HepG2 (cell line): ENCODE results near the gene NEDD4L. TPM values are rescaled to one million over a fixed set of nuclear protein-coding genes. Genes with fewer than 3 reads are reported as not detected.

ENCODE experiments used
- FOXO1 ChIP-seq: sonication (generic); formaldehyde crosslinking; IDR thresholded peaks from 2 replicates; pipeline ENCODE4 v1.4.0; 2020; ENCODE audit warnings: missing genetic modification reagents
- KDM2A ChIP-seq: sonication (generic); formaldehyde crosslinking; IDR thresholded peaks from 2 replicates; pipeline ENCODE4 v1.4.0; 2020; ENCODE audit warnings: low read depth, missing genetic modification reagents, borderline replicate concordance
- MIER3 ChIP-seq: IDR thresholded peaks from 2 replicates; pipeline ENCODE4 v1.6.1; 2016; ENCODE audit warnings: missing compliant biosample characterization, borderline replicate concordance
- SOX5 ChIP-seq: IDR thresholded peaks from 2 replicates; pipeline ENCODE4 v1.6.1; 2016; ENCODE audit warnings: borderline replicate concordance
- ZNF501 ChIP-seq: sonication (generic); formaldehyde crosslinking; IDR thresholded peaks from 2 replicates; pipeline ENCODE4 v1.5.1; 2020; ENCODE audit warnings: mild to moderate bottlenecking, moderate library complexity, missing genetic modification reagents
- polyA plus RNA-seq, 8 experiments: library from polyadenylated mRNA; depleted of rRNA in 3 of 8; stranded (reverse) in 7 of 8; unstranded in 1 of 8; fragments of >200 nt; fragmentation: Illumina TruSeq in 4 of 8; extraction: Trizol in 4 of 8; gene quantifications; 2 replicates each; pipeline versions ENCODE4 v1.2.1 to v1.2.3, GENCODE V29; 2011 to 2016; ENCODE audit warnings: low read depth in 4 of 8, missing spikeins in 1 of 8, mixed read lengths in 1 of 8; ENCODE audit not compliant: insufficient read depth in 1 of 8
- total RNA-seq, 5 experiments: library from RNA; depleted of rRNA; stranded (reverse); fragments of >200 nt; fragmentation: Illumina TruSeq; extraction: Trizol; gene quantifications; 2 replicates each; pipeline ENCODE4 v1.2.3, GENCODE V29; 2016; ENCODE audit warnings: low read depth in 1 of 5
- TF ChIP-seq, protein P1 (sequence below): sonication (generic); formaldehyde crosslinking; IDR thresholded peaks from 2 replicates; pipeline ENCODE4 v1.4.0; 2020; ENCODE audit warnings: mild to moderate bottlenecking, missing genetic modification reagents
- TF ChIP-seq, protein P2 (sequence below): sonication (generic); formaldehyde crosslinking; IDR thresholded peaks from 2 replicates; pipeline ENCODE4 v1.8.0; 2022; ENCODE audit warnings: mild to moderate bottlenecking, missing genetic modification reagents, borderline replicate concordance
- TF ChIP-seq, protein P3 (sequence below): sonication (generic); formaldehyde crosslinking; IDR thresholded peaks from 2 replicates; pipeline ENCODE4 v1.4.0; 2020; ENCODE audit warnings: missing genetic modification reagents

NEDD4L gene
- total and polyA plus RNA-seq, 2 of the 13 experiments (the other 11 are each of a cell fraction or from before 2014, with no cell fraction given), result 168 to 390 TPM

DNA sequence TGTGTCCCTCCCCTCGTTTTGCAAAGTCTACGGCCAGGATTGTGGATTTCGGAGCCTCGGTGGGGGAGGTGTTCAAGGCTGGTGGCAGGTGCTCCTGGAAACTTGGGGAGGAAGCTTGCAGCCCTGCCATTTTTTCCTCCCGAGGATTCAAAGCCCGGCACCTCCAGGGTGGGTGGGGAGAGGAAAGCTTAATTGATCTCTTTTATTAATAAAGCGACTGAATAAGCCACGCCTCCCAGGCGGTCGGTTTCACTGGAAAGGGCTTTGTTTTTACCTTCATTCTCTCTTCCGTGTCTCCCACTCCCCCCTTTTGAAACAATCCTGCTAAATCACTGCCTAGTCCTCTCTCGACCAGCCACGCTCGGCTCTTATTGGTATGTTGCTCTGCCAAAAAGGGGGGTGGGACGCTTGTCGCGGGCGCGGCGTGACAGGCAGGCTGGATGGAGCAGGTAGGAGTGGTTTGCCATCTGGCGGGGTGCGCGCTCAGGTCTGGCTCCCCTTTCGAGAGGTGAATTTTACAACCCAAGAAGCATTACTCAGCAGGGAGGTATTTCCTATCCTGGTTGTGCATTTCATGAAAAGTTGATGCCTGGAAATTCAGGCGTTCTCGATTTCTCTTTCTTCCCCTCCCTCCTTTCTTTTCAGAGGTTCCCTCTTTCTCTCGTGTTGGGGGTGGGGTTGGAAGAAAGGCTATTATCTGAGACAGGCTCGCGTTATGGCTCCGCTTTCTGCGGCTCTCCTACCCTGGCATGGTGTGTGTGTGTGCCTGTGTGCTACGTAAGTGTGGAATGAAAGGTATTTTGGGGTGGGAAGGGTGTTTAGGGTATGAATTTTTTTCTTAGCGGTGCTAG, 1.4 kb downstream of the NEDD4L start (continued):
- TF ChIP-seq, protein P1, sequence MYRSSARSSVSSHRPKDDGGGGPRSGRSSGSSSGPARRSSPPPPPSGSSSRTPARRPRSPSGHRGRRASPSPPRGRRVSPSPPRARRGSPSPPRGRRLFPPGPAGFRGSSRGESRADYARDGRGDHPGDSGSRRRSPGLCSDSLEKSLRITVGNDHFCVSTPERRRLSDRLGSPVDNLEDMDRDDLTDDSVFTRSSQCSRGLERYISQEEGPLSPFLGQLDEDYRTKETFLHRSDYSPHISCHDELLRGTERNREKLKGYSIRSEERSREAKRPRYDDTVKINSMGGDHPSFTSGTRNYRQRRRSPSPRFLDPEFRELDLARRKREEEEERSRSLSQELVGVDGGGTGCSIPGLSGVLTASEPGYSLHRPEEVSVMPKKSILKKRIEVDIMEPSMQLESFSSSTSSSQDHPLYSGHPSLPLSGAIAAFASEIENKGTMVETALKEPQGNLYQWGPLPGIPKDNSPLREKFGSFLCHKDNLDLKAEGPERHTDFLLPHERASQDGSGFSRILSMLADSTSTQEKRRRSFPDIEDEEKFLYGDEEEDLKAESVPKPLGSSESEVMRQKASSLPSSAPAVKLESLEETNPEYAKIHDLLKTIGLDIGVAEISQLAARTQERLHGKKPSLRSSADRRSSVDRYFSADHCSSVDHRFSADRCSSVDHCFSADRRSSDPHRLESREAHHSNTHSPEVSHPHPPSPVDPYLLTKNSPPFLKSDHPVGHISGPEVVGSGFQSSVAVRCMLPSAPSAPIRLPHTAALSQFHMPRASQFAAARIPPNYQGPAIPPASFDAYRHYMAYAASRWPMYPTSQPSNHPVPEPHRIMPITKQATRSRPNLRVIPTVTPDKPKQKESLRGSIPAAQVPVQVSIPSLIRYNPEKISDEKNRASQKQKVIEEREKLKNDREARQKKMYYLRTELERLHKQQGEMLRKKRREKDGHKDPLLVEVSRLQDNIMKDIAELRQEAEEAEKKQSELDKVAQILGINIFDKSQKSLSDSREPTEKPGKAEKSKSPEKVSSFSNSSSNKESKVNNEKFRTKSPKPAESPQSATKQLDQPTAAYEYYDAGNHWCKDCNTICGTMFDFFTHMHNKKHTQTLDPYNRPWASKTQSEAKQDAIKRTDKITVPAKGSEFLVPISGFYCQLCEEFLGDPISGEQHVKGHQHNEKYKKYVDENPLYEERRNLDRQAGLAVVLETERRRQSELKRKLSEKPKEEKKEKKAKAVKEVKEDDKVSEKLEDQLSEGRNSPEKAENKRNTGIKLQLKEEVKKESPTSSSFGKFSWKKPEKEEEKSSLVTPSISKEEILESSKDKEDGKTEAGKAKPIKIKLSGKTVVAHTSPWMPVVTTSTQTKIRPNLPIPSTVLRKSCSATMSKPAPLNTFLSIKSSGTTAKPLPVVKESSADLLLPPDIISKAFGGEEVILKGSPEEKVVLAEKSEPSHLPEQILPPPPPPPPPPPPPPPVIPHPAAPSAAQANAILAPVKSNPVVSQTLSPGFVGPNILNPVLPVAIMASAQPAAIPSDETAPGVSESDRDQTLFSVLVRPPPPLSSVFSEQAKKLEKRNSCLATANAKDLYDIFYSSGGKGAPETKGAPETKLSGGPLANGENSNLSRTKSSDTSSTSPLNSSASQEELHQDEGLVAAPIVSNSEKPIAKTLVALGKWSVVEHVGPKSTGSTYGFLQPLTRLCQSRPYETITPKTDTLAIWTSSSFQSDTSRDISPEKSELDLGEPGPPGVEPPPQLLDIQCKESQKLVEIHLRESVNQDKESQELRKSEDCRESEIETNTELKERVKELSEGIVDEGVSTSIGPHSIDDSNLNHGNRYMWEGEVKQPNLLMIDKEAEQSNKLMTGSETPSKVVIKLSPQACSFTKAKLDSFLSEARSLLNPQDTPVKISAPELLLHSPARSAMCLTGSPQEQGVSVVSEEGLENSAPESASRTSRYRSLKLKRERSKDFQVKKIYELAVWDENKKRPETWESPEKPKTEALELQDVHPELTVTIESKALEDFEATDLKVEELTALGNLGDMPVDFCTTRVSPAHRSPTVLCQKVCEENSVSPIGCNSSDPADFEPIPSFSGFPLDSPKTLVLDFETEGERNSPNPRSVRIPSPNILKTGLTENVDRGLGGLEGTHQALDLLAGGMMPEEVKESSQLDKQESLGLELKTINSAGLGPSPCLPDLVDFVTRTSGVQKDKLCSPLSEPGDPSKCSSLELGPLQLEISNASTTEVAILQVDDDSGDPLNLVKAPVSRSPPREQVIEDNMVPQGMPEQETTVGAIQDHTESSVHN (CRISPR knock-in tag), result no peak
- TF ChIP-seq MIER3 (CRISPR knock-in tag), result no peak
- 0 out of 2 replicates have a peak, but pooled peaks have one; percentile 1 for TF ChIP-seq ZNF501 (CRISPR knock-in tag)
- peak; percentile 18; the same call in 1 of the 2 replicates for TF ChIP-seq KDM2A
- TF ChIP-seq, protein P2, sequence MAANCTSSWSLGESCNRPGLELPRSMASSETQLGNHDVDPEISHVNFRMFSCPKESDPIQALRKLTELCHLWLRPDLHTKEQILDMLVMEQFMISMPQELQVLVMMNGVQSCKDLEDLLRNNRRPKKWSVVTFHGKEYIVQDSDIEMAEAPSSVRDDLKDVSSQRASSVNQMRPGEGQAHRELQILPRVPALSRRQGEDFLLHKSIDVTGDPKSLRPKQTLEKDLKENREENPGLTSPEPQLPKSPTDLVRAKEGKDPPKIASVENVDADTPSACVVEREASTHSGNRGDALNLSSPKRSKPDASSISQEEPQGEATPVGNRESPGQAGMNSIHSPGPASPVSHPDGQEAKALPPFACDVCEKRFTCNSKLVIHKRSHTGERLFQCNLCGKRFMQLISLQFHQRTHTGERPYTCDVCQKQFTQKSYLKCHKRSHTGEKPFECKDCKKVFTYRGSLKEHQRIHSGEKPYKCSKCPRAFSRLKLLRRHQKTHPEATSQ (CRISPR knock-in tag), result 0 out of 2 replicates have a peak, but pooled peaks have one; percentile 38
- TF ChIP-seq, protein P3, sequence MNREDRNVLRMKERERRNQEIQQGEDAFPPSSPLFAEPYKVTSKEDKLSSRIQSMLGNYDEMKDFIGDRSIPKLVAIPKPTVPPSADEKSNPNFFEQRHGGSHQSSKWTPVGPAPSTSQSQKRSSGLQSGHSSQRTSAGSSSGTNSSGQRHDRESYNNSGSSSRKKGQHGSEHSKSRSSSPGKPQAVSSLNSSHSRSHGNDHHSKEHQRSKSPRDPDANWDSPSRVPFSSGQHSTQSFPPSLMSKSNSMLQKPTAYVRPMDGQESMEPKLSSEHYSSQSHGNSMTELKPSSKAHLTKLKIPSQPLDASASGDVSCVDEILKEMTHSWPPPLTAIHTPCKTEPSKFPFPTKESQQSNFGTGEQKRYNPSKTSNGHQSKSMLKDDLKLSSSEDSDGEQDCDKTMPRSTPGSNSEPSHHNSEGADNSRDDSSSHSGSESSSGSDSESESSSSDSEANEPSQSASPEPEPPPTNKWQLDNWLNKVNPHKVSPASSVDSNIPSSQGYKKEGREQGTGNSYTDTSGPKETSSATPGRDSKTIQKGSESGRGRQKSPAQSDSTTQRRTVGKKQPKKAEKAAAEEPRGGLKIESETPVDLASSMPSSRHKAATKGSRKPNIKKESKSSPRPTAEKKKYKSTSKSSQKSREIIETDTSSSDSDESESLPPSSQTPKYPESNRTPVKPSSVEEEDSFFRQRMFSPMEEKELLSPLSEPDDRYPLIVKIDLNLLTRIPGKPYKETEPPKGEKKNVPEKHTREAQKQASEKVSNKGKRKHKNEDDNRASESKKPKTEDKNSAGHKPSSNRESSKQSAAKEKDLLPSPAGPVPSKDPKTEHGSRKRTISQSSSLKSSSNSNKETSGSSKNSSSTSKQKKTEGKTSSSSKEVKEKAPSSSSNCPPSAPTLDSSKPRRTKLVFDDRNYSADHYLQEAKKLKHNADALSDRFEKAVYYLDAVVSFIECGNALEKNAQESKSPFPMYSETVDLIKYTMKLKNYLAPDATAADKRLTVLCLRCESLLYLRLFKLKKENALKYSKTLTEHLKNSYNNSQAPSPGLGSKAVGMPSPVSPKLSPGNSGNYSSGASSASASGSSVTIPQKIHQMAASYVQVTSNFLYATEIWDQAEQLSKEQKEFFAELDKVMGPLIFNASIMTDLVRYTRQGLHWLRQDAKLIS, result 0 out of 2 replicates have a peak, but pooled peaks have one; percentile 92
- no peak for TF ChIP-seq FOXO1 (CRISPR knock-in tag)
- no peak for TF ChIP-seq SOX5 (CRISPR knock-in tag)
